T-cell (primary cell): ENCODE results near the gene NELFE. TPM values are rescaled to one million over a fixed set of nuclear protein-coding genes. Genes with fewer than 3 reads are reported as not detected.
"Not testable (repeated sequence)": the region's sequence is repeated elsewhere in the genome, so short reads cannot be mapped to it uniquely, and the experiment has no call there.

ENCODE experiments used
- ATAC-seq, 4 experiments: fragments of 200-7000 bp in 3 of 4; fragments of 150-1000 bp in 1 of 4; cut with Tn5 transposase; replicated peaks in 1 of 4; 1 replicate in 3 of 4; 2 replicates in 1 of 4; pipeline ENCODE4 v1.10.0; 2021; ENCODE audit warnings: moderate library complexity in 3 of 4, mild to moderate bottlenecking in 2 of 4, moderate number of reproducible peaks in 1 of 4
- CTCF ChIA-PET, 2 donors: fragments of 300-600 bp; sonication (Branson Sonifier 250); formaldehyde crosslinking; loops; one replicate each; lab custom pipeline; 2022; ENCODE audit warnings: antibody characterized with exemption in 2 of 2; lab: Charles Lee
- POLR2A ChIA-PET, 2 donors: fragments of 300-600 bp; sonication (Branson Sonifier 250); formaldehyde crosslinking; loops; one replicate each; lab custom pipeline; 2022; ENCODE audit warnings: antibody characterized with exemption in 2 of 2; lab: Charles Lee
- DNase-seq, 35 experiments: peaks; one replicate each; pipeline versions ENCODE4 v3.0.0 to v3.0.0-alpha.2; 2013 to 2023
- H3K27ac ChIP-seq: one replicate; pipeline ENCODE4 v1.5.1; 2013; ENCODE audit warnings: low read length
- H3K27me3 ChIP-seq, 2 experiments: replicated peaks in 1 of 2; 1 replicate in 1 of 2; 2 replicates in 1 of 2; pipeline versions ENCODE4 v1.6.1 to v1.7.0; 2013; ENCODE audit warnings: low read length in 1 of 2, mixed read lengths in 1 of 2; ENCODE audit not compliant: control insufficient read depth in 2 of 2, insufficient read depth in 2 of 2; ENCODE audit errors: extremely low read depth in 1 of 2
- H3K36me3 ChIP-seq, 2 donors: 1 replicate in 1 of 2; 2 replicates in 1 of 2; pipeline versions ENCODE4 v1.6.1 to v1.7.0; 2013; ENCODE audit warnings: low read length in 1 of 2; ENCODE audit not compliant: control insufficient read depth in 2 of 2, insufficient read depth in 1 of 2; ENCODE audit errors: extremely low read depth in 1 of 2
- H3K4me1 ChIP-seq, 2 experiments: 1 replicate in 1 of 2; 2 replicates in 1 of 2; pipeline versions ENCODE4 v1.6.1 to v1.7.0; 2013; ENCODE audit warnings: low read length in 2 of 2, mixed read lengths in 1 of 2; ENCODE audit not compliant: insufficient read depth in 2 of 2, control insufficient read depth in 1 of 2; ENCODE audit errors: extremely low read depth in 1 of 2
- H3K4me3 ChIP-seq, 2 donors: 1 replicate in 1 of 2; 2 replicates in 1 of 2; pipeline versions ENCODE4 v1.5.1 to v1.7.0; 2013; ENCODE audit warnings: mild to moderate bottlenecking in 2 of 2, low read length in 1 of 2, moderate library complexity in 1 of 2; ENCODE audit not compliant: control insufficient read depth in 1 of 2; ENCODE audit errors: extremely low read depth in 1 of 2
- H3K9me3 ChIP-seq: 2 replicates; pipeline ENCODE4 v1.7.0; 2013
- H3K27ac Mint-ChIP-seq, 2 donors: one replicate each; pipeline ENCODE4 v1.8.0; 2020 to 2021; ENCODE audit warnings: mild to moderate bottlenecking in 2 of 2, mixed read lengths in 2 of 2
- H3K27me3 Mint-ChIP-seq, 2 donors: one replicate each; pipeline ENCODE4 v1.8.0; 2021 to 2022; ENCODE audit warnings: mixed read lengths in 2 of 2
- H3K36me3 Mint-ChIP-seq: one replicate; pipeline ENCODE4 v1.8.0; 2021; ENCODE audit warnings: mixed read lengths
- H3K4me1 Mint-ChIP-seq, 3 donors: one replicate each; pipeline ENCODE4 v1.8.0; 2020 to 2022; ENCODE audit warnings: mixed read lengths in 3 of 3, mild to moderate bottlenecking in 1 of 3
- H3K4me3 Mint-ChIP-seq, 3 donors: one replicate each; pipeline ENCODE4 v1.8.0; 2020 to 2022; ENCODE audit warnings: mild to moderate bottlenecking in 3 of 3, mixed read lengths in 3 of 3, moderate library complexity in 3 of 3
- H3K9me3 Mint-ChIP-seq, 3 donors: one replicate each; pipeline ENCODE4 v1.8.0; 2020 to 2022; ENCODE audit warnings: mixed read lengths in 3 of 3
- WGBS: methylation state at CpG from one replicate; pipeline ENCODE4 v1.1.5; 2013; ENCODE audit warnings: missing lambda C conversion rate; ENCODE audit not compliant: insufficient coverage; 5-methylcytosine and 5-hydroxymethylcytosine counted together
- total RNA-seq, 35 experiments: library from RNA in 6 of 35; stranded (reverse) in 6 of 35; fragments of 120-200 nt in 1 of 35; gene quantifications; one replicate each; pipeline versions ENCODE4 v1.2.1 to v1.2.4 and lab custom pipeline; 2013 to 2026

Gene NELFE
- total RNA-seq, 5 donors from 2014 or later (not counting 1 experiment from before 2014, with no cell fraction given), result 47.5 to 51.0 (median 49.4) TPM

DNA sequence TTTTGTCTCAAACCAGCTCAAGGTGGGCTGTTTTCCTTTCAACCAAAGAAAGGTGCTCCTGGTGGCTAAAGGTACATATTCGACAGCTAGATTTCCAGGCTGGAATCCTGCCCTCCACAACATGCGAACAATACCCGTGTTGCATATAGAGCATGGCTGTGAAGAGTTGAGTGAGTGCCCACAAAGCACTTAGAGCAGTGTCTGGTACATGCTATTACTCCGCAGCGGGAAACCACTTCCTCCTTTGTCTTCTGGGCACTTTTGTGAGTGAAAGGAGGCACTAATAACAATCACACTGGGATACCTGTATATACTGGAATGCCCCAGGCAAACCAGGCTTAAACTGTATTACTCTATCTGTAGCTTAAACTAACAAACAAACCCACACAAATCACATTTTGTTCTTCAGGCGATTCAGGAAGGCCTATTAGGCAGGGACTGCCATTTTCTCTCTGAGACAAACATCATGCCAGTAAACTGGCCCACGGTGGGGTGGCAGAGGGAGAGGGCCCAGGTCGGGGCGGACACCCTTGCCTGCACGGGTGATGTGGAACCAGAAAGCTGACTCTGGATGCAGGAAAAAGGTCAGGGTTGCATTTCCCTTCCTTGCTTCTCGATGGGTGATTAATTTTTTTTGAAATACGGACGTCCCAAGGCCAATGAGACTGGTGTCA, 46.2 kb upstream of the NELFE start:
- H3K4me3 Mint-ChIP-seq, H3K27me3 Mint-ChIP-seq, H3K36me3 Mint-ChIP-seq, H3K4me1 Mint-ChIP-seq, H3K9me3 ChIP-seq, POLR2A ChIA-PET, H3K9me3 Mint-ChIP-seq, H3K27me3 ChIP-seq, CTCF ChIA-PET, H3K36me3 ChIP-seq, H3K4me3 ChIP-seq: not testable (repeated sequence)
- 62% methylated on average over 4 of the region's 13 CpGs for WGBS
- DNase-seq (peak in 1 of 35 experiments; percentile 7), ATAC-seq (peak; percentile 87 to 96 (median 92))
- H3K27ac Mint-ChIP-seq, result peak overlapping the region; percentile 83 to 89
- Histone ChIP-seq H3K4me1 (peaks cover 0 to 11% of the 10 kb centered on the region in 2 experiments), H3K27ac (peak overlapping the region; percentile 12)

DNA sequence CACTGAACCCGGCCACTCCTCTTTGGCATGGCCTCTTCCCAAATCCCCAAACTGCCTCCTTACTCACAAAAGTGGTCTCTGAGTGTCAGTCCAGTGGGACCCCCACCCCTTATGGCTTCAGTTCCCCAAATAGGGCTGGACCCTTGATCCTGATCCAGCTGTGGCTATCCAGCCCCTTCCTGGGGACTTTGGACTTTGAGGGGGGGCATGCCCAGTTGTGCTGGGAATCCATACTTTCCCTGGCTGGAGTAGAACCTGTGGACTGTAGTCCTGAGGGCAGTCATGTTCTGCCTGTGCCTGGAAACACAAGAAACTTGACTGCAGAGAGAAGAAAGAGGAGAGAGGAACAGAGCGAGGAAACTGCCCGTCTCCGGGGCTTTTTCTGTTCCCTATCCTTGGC, 45.6 kb upstream of the NELFE start:
- H3K27ac Mint-ChIP-seq, H3K9me3 ChIP-seq, H3K27me3 Mint-ChIP-seq, POLR2A ChIA-PET, H3K4me1 Mint-ChIP-seq, ATAC-seq, H3K4me3 ChIP-seq, H3K36me3 ChIP-seq, H3K36me3 Mint-ChIP-seq, H3K4me3 Mint-ChIP-seq, H3K9me3 Mint-ChIP-seq, DNase-seq, H3K27me3 ChIP-seq, CTCF ChIA-PET: not testable (repeated sequence)
- peaks cover 0 to 11% of the 10 kb centered on the region in 2 experiments for H3K4me1 ChIP-seq
- peak overlapping the region; percentile 12 for H3K27ac ChIP-seq
- no CpG with 5 or more reads among the region's 4 CpGs for WGBS

DNA sequence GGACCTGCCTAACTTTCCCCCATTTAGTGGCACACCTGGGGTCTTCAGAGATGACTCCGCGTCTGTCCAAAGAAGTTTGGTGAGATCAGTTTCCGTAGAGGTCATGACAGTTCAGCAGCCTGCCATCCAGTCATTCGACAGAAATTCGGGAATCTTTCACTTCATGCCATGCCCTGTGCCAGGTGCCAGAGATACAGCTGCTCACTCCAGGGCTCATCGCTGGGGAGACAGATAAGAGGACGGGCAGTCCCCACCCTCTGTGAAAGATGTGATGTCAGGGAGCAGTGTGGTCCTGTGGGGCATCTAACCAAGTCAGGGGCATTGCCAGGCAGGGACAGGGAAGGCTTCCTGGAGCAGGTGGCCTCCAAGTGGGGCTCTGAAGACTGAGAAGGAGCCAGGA, 44.5 kb upstream of the NELFE start:
- H3K4me1 Mint-ChIP-seq, H3K4me3 Mint-ChIP-seq, H3K36me3 ChIP-seq, H3K27ac Mint-ChIP-seq, H3K9me3 ChIP-seq, H3K27ac ChIP-seq, H3K36me3 Mint-ChIP-seq, ATAC-seq, H3K9me3 Mint-ChIP-seq, H3K27me3 ChIP-seq, H3K27me3 Mint-ChIP-seq, H3K4me3 ChIP-seq, CTCF ChIA-PET, POLR2A ChIA-PET, DNase-seq: not testable (repeated sequence)
- WGBS, result no CpG with 5 or more reads among the region's 7 CpGs
- H3K4me1 ChIP-seq, result peaks cover 0 to 11% of the 10 kb centered on the region in 2 experiments

DNA sequence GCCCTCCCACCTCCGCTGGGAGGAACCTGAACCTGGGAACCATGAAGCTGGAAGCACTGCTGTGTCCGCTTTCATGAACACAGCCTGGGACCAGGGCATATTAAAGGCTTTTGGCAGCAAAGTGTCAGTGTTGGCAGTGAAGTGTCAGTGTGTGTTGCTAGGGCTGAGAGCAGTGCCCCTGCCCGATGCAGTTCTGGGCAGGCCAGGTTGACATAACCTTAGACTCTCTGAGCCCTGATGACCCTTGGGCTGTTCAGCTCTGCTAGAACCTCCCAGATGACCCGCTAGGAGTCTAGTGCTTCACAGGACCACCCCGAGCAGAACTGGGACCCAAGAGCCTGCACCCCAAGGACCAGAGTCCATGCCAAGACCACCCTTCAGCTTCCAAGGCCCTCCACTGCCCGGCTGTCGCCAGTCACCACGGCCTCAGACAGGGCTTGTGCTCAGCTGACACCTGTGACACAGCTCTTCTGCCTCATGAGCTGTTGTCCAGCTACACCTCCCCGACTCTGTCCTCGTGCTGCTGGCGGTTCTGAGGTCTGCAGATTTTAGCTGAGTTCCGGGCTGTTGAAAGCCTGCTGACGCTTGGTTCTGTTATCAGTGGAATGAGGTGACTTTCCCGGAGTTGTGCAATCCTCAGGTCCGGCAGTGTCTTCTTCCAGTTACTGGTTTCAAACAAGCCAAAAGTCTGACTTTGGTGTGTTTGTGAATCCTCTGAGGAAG, 43.9 kb upstream of the NELFE start:
- H3K27ac Mint-ChIP-seq, H3K36me3 ChIP-seq, H3K4me3 ChIP-seq, H3K4me1 Mint-ChIP-seq, H3K27me3 ChIP-seq, POLR2A ChIA-PET, ATAC-seq, H3K9me3 ChIP-seq, CTCF ChIA-PET, H3K4me3 Mint-ChIP-seq, DNase-seq, H3K36me3 Mint-ChIP-seq, H3K27ac ChIP-seq, H3K9me3 Mint-ChIP-seq, H3K27me3 Mint-ChIP-seq: not testable (repeated sequence)
- peaks cover 0 to 11% of the 10 kb centered on the region in 2 experiments for H3K4me1 ChIP-seq
- no CpG with 5 or more reads among the region's 15 CpGs for WGBS

DNA sequence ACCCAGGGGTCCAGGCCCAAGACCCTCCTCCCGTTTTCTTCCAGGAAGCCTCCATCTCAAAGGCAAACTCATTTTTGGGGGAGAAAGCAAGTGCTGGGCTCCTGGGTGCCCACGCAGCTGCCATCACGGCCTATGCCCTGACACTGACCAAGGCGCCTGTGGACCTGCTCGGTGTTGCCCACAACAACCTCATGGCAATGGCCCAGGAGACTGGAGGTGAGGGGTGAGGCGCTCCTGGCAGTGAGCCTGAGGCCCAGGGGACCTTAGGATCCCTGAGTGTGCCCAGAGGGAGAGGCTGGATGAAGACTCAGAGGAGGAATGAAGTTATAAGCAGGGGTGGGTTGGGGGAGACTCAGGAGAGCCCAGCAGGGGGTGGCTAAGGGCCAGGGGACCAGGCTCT, 37.6 kb upstream of the NELFE start:
- H3K4me1 Mint-ChIP-seq, H3K9me3 Mint-ChIP-seq, H3K9me3 ChIP-seq, H3K27ac Mint-ChIP-seq, POLR2A ChIA-PET, ATAC-seq, H3K4me1 ChIP-seq, H3K36me3 ChIP-seq, H3K27me3 Mint-ChIP-seq, H3K27ac ChIP-seq, H3K4me3 ChIP-seq, H3K36me3 Mint-ChIP-seq, H3K4me3 Mint-ChIP-seq, DNase-seq, CTCF ChIA-PET, H3K27me3 ChIP-seq: not testable (repeated sequence)
- 70% methylated on average over 2 of the region's 6 CpGs for whole genome bisulfite sequencing

DNA sequence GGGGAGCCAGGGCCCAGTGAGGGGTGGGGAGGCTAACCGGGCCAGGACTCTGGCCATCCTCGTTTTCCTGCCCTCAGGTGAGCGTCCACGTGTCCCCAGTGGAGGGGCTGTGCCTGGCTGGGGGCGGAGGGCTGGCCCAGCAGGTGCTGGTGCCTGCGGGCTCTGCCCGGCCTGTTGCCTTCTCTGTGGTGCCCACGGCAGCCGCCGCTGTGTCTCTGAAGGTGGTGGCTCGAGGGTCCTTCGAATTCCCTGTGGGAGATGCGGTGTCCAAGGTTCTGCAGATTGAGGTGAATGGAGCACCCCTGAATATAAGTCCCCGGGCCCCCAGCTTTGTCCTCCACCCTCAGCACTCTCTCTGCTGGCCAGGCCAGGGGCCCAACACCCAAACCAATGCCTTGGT, 35.6 kb upstream of the NELFE start:
- H3K4me3 ChIP-seq, H3K36me3 Mint-ChIP-seq, H3K27me3 Mint-ChIP-seq, CTCF ChIA-PET, DNase-seq, ATAC-seq, POLR2A ChIA-PET, H3K4me1 ChIP-seq, H3K4me1 Mint-ChIP-seq, H3K9me3 ChIP-seq, H3K27ac ChIP-seq, H3K27me3 ChIP-seq, H3K27ac Mint-ChIP-seq, H3K4me3 Mint-ChIP-seq, H3K36me3 ChIP-seq, H3K9me3 Mint-ChIP-seq: not testable (repeated sequence)
- no CpG with 5 or more reads among the region's 14 CpGs for whole genome bisulfite sequencing
